ENCODE results near the gene UNC5CL. TPM values are rescaled to one million over a fixed set of nuclear protein-coding genes. Genes with fewer than 3 reads are reported as not detected.

The UNC5CL gene
- total RNA-seq, 1 experiment from 2014 or later = 2.2 TPM

- no peak overlapping the region for H3K4me2 ChIP-seq (ENCODE audit: low read length)
- DNase-seq (ENCODE audit: low read depth, low spot score) = no peak
- no peaks in the 10 kb centered on the region for H3K9me2 ChIP-seq (ENCODE audit: insufficient read depth)
- H3K9ac ChIP-seq (ENCODE audit: low read length) = no peak overlapping the region
- ChIA-PET RAD21 (ENCODE audit: low non-redundant PET in 1 of 2, low total read pairs in 2 of 2, uncharacterized antibody in 2 of 2, unreplicated experiment in 2 of 2) (no interaction called here), POLR2A (no interaction called here), CTCF (no interaction called here)
- TF ChIP-seq EZH2phosphoT487 (IDR thresholded peaks at IDR 0.05; ENCODE audit: borderline replicate concordance) (no peak), ZFX (IDR thresholded peaks at IDR 0.05) (no peak), TCF7L2 (IDR thresholded peaks at IDR 0.05; ENCODE audit: borderline replicate concordance, extremely low read depth, insufficient read depth, insufficient read length) (no peak)
- H3K4me3 ChIP-seq (replicated peaks in 1 of 2; ENCODE audit: low read depth in 1 of 2, low read length in 2 of 2) = no peak overlapping the region
- peaks cover 21% of the 10 kb centered on the region for H3K79me2 ChIP-seq (ENCODE audit: insufficient read depth, low read length)
- H2AFZ ChIP-seq (ENCODE audit: low read depth, low read length, poor library complexity, severe bottlenecking) = no peak overlapping the region
- no peaks in the 10 kb centered on the region for H4K20me1 ChIP-seq (ENCODE audit: insufficient read depth)
- intact Hi-C loops (cut with micrococcal nuclease) = no loop called here
- no TSS peak for BruUV-seq (replicated peaks)
- H3K27me3 ChIP-seq (ENCODE audit: insufficient read depth, low read length) = no peaks in the 10 kb centered on the region
- H3K4me1 ChIP-seq (ENCODE audit: control insufficient read depth in 1 of 2, insufficient read depth in 2 of 2, low read length in 2 of 2) = no peaks in the 10 kb centered on the region
- ATAC-seq = no peak
- peaks cover 34 to 51% of the 10 kb centered on the region in 2 experiments for H3K36me3 ChIP-seq (ENCODE audit: control insufficient read depth in 1 of 2, insufficient read depth in 2 of 2, low read length in 2 of 2)
- H3K9me3 ChIP-seq (ENCODE audit: control insufficient read depth in 1 of 2, insufficient read depth in 1 of 2, low read depth in 1 of 2, low read length in 2 of 2) = no peaks in the 10 kb centered on the region
- no peak overlapping the region for H3K27ac ChIP-seq (ENCODE audit: low read depth, low read length)
These were observed 49.4 kb upstream of the UNC5CL start for GRCh38 chr6:41088451-41088850.

- TF ChIP-seq ZBTB33 (IDR thresholded peaks at IDR 0.05; ENCODE audit: extremely low read depth, insufficient replicate concordance, low read length) (no peak), POLR2AphosphoS5 (IDR thresholded peaks at IDR 0.05; ENCODE audit: low read depth, low read length) (no peak), YY1 (IDR thresholded peaks at IDR 0.05; ENCODE audit: extremely low read depth, insufficient replicate concordance, low read depth, low read length) (no peak), POLR2A (IDR thresholded peaks at IDR 0.05; ENCODE audit: borderline replicate concordance, extremely low read depth, insufficient read depth, insufficient read length) (no peak), EZH2phosphoT487 (IDR thresholded peaks at IDR 0.05; ENCODE audit: borderline replicate concordance) (no peak), ELF1 (IDR thresholded peaks at IDR 0.05; ENCODE audit: borderline replicate concordance, low read depth) (no peak), FOSL1 (IDR thresholded peaks at IDR 0.05; ENCODE audit: low read depth) (no peak), JUND (IDR thresholded peaks at IDR 0.05) (no peak), EGR1 (IDR thresholded peaks at IDR 0.05; ENCODE audit: low read depth) (no peak), ZFX (IDR thresholded peaks at IDR 0.05) (no peak), CEBPB (IDR thresholded peaks at IDR 0.05; ENCODE audit: low read depth) (no peak), EZH2 (IDR thresholded peaks at IDR 0.05) (no peak), MAX (IDR thresholded peaks at IDR 0.05) (no peak), ATF3 (IDR thresholded peaks at IDR 0.05) (no peak), TCF7L2 (IDR thresholded peaks at IDR 0.05; ENCODE audit: borderline replicate concordance, extremely low read depth, insufficient read depth, insufficient read length) (no peak)
- Histone ChIP-seq H3K4me1 (ENCODE audit: control insufficient read depth in 1 of 2, insufficient read depth in 2 of 2, low read length in 2 of 2) (no peaks in the 10 kb centered on the region), H3K9ac (ENCODE audit: low read length) (no peak overlapping the region), H2AFZ (ENCODE audit: low read depth, low read length, poor library complexity, severe bottlenecking) (no peak overlapping the region), H3K4me3 (replicated peaks in 1 of 2; ENCODE audit: low read depth in 1 of 2, low read length in 2 of 2) (no peak overlapping the region), H3K79me2 (ENCODE audit: insufficient read depth, low read length) (peaks cover 46% of the 10 kb centered on the region), H3K4me2 (ENCODE audit: low read length) (no peak overlapping the region), H3K9me2 (ENCODE audit: insufficient read depth) (no peaks in the 10 kb centered on the region), H4K20me1 (ENCODE audit: insufficient read depth) (no peaks in the 10 kb centered on the region), H3K9me3 (ENCODE audit: control insufficient read depth in 1 of 2, insufficient read depth in 1 of 2, low read depth in 1 of 2, low read length in 2 of 2) (no peaks in the 10 kb centered on the region), H3K27ac (ENCODE audit: low read depth, low read length) (no peak overlapping the region), H3K36me3 (ENCODE audit: control insufficient read depth in 1 of 2, insufficient read depth in 2 of 2, low read length in 2 of 2) (peaks cover 19 to 46% of the 10 kb centered on the region in 2 experiments), H3K27me3 (ENCODE audit: insufficient read depth, low read length) (no peaks in the 10 kb centered on the region)
- DNase-seq (ENCODE audit: low read depth, low spot score) = no peak
- intact Hi-C loops (cut with micrococcal nuclease) = no loop called here
- ChIA-PET RAD21 (ENCODE audit: low non-redundant PET in 1 of 2, low total read pairs in 2 of 2, uncharacterized antibody in 2 of 2, unreplicated experiment in 2 of 2) (no interaction called here), POLR2A (no interaction called here), CTCF (no interaction called here)
- BruUV-seq (replicated peaks) = no TSS peak
- ATAC-seq = no peak
These were observed 46.2 kb upstream of the UNC5CL start for GRCh38 chr6:41085182-41085581.
